ENCODE data around the gene AIF1. TPM values are rescaled to one million over a fixed set of nuclear protein-coding genes. Genes with fewer than 3 reads are reported as not detected.

Gene AIF1
- polyA plus RNA-seq, 1 experiment: not detected

- no peaks in the 10 kb centered on the region for H3K36me3 ChIP-seq (ENCODE audit: control insufficient read depth, insufficient read depth, low read length)
- CTCF ChIA-PET: interaction anchor here (6.5 kb wide), 1 partner anchor 8 kb away, joined by 43 read pairs; no protein-coding TSS in a partner anchor
- DNase-seq (ENCODE audit: low read depth): no peak
- no peak for TF ChIP-seq CTCF (IDR thresholded peaks at IDR 0.05; ENCODE audit: insufficient read depth, low read depth, low read length)
- peaks cover 1% of the 10 kb centered on the region for H3K27me3 ChIP-seq (ENCODE audit: control insufficient read depth, insufficient read depth, low read length)
- no peak within 1 kb of the TSS for H3K4me3 ChIP-seq (ENCODE audit: low read depth, low read length)
- POLR2A ChIA-PET: no interaction called here
Observed at GRCh38 chr6:31572041-31572911, 42.8 kb upstream of the AIF1 start, which contains the start of gene LTA. Gene LTA, plus strand, starts transcription at chr6:31572289. Its CDS starts 454 bp downstream, at chr6:31572743.

DNA sequence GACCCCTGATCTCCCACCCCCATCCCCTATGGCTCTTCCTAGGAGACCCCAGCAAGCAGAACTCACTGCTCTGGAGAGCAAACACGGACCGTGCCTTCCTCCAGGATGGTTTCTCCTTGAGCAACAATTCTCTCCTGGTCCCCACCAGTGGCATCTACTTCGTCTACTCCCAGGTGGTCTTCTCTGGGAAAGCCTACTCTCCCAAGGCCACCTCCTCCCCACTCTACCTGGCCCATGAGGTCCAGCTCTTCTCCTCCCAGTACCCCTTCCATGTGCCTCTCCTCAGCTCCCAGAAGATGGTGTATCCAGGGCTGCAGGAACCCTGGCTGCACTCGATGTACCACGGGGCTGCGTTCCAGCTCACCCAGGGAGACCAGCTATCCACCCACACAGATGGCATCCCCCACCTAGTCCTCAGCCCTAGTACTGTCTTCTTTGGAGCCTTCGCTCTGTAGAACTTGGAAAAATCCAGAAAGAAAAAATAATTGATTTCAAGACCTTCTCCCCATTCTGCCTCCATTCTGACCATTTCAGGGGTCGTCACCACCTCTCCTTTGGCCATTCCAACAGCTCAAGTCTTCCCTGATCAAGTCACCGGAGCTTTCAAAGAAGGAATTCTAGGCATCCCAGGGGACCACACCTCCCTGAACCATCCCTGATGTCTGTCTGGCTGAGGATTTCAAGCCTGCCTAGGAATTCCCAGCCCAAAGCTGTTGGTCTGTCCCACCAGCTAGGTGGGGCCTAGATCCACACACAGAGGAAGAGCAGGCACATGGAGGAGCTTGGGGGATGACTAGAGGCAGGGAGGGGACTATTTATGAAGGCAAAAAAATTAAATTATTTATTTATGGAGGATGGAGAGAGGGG is 41.6 kb upstream of the AIF1 start:
- no peak for TF ChIP-seq CTCF (IDR thresholded peaks at IDR 0.05; ENCODE audit: insufficient read depth, low read depth, low read length)
- ChIA-PET CTCF (interaction anchor here (1.0 to 5.3 kb wide), 6 partner anchors 8 to 28 kb away, joined by 3 to 35 read pairs (median 4); partner anchors contain the start of gene NFKBIL1), POLR2A (no interaction called here)
- DNase-seq (ENCODE audit: low read depth): no peak
- Histone ChIP-seq H3K4me3 (ENCODE audit: low read depth, low read length) (no peak overlapping the region), H3K36me3 (ENCODE audit: control insufficient read depth, insufficient read depth, low read length) (no peaks in the 10 kb centered on the region), H3K27me3 (ENCODE audit: control insufficient read depth, insufficient read depth, low read length) (peaks cover 1% of the 10 kb centered on the region)

DNA sequence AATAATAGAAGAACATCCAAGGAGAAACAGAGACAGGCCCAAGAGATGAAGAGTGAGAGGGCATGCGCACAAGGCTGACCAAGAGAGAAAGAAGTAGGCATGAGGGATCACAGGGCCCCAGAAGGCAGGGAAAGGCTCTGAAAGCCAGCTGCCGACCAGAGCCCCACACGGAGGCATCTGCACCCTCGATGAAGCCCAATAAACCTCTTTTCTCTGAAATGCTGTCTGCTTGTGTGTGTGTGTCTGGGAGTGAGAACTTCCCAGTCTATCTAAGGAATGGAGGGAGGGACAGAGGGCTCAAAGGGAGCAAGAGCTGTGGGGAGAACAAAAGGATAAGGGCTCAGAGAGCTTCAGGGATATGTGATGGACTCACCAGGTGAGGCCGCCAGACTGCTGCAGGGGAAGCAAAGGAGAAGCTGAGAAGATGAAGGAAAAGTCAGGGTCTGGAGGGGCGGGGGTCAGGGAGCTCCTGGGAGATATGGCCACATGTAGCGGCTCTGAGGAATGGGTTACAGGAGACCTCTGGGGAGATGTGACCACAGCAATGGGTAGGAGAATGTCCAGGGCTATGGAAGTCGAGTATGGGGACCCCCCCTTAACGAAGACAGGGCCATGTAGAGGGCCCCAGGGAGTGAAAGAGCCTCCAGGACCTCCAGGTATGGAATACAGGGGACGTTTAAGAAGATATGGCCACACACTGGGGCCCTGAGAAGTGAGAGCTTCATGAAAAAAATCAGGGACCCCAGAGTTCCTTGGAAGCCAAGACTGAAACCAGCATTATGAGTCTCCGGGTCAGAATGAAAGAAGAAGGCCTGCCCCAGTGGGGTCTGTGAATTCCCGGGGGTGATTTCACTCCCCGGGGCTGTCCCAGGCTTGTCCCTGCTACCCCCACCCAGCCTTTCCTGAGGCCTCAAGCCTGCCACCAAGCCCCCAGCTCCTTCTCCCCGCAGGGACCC is 40.6 kb upstream of the AIF1 start:
- POLR2A ChIA-PET: interaction anchor here (0.6 kb wide), 1 partner anchor 19 kb away, joined by 3 read pairs; no protein-coding TSS in a partner anchor
- H3K27me3 ChIP-seq (ENCODE audit: control insufficient read depth, insufficient read depth, low read length): peaks cover 1% of the 10 kb centered on the region
- CTCF ChIA-PET: interaction anchor here (0.9 to 5.3 kb wide), 6 partner anchors 9 to 29 kb away, joined by 3 to 35 read pairs (median 4); partner anchors contain the start of gene NFKBIL1
- no peak overlapping the region for H3K4me3 ChIP-seq (ENCODE audit: low read depth, low read length)
- TF ChIP-seq CTCF (IDR thresholded peaks at IDR 0.05; ENCODE audit: insufficient read depth, low read depth, low read length): no peak
- no peak for DNase-seq (ENCODE audit: low read depth)
- H3K36me3 ChIP-seq (ENCODE audit: control insufficient read depth, insufficient read depth, low read length): no peaks in the 10 kb centered on the region

DNA sequence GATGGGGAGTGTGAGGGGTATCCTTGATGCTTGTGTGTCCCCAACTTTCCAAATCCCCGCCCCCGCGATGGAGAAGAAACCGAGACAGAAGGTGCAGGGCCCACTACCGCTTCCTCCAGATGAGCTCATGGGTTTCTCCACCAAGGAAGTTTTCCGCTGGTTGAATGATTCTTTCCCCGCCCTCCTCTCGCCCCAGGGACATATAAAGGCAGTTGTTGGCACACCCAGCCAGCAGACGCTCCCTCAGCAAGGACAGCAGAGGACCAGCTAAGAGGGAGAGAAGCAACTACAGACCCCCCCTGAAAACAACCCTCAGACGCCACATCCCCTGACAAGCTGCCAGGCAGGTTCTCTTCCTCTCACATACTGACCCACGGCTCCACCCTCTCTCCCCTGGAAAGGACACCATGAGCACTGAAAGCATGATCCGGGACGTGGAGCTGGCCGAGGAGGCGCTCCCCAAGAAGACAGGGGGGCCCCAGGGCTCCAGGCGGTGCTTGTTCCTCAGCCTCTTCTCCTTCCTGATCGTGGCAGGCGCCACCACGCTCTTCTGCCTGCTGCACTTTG is 39.6 kb upstream of the AIF1 start, which contains the start of gene TNF:
Gene TNF (plus strand): TSS at position 231 of the 567 bp plus-strand sequence. CDS start 177 bp downstream, at position 408.
- no peak for DNase-seq (ENCODE audit: low read depth)
- TF ChIP-seq CTCF (IDR thresholded peaks at IDR 0.05; ENCODE audit: insufficient read depth, low read depth, low read length): no peak
- CTCF ChIA-PET: interaction anchor here (1.1 to 5.3 kb wide), 4 partner anchors 8 to 26 kb away, joined by 3 to 35 read pairs (median 10); partner anchors contain the start of gene NFKBIL1

More for the DNA sequence above, 39.6 kb upstream of the AIF1 start, which contains the start of gene TNF:
- Histone ChIP-seq H3K27me3 (ENCODE audit: control insufficient read depth, insufficient read depth, low read length) (no peaks in the 10 kb centered on the region; the same call in 1 of the 2 replicates), H3K4me3 (ENCODE audit: low read depth, low read length) (no peak within 1 kb of the TSS), H3K36me3 (ENCODE audit: control insufficient read depth, insufficient read depth, low read length) (no peaks in the 10 kb centered on the region)
- POLR2A ChIA-PET: no interaction called here
